ENCODE measurements around the gene MAML1.

Gene MAML1

DNA sequence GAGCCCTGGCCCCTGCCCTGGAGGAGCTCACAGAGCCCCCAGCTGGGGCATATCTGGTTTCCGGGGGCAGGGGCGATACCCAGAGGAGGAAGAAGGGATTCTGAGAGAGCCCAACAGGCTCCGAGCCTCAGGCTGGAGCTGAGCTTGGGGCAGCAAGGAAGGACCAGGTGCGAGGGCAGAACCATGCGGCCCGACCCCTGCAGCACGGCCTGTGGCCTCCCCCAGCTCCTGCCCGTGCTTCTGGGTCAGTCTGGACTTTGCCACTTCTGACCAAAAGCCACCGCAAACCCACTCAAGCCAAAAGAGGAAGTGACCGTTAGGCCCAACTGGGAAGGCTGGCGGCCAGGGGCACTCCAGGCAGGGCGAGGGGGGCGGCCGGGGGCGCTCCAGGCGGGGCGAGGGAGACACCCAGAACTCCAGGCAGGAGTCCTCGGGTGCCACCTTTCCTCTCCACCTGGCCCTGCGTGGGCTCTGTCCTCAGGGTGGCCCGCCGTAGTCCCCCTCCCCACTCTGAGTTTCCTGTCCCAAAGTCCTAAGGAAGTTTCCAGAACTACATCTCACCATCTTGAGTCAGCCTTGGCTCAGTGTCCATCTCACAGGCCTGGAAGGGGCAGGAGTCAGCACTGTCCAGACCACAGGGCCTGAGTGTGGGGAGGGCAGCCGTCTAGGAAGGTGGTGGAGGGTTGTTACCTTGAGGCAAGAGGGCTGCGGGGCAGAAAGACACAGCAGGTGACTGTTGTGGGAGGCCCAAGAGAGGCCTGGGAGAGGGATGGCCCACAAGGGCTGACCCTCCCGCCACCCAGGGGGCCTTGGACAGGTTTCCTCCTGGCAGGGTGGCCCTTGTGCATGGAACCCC, 60.2 kb downstream of the MAML1 start:
- no peak for TF ChIP-seq CTCF (IDR thresholded peaks at IDR 0.05; ENCODE audit: insufficient read depth, low read depth, low read length, missing control alignments)
- no peak for DNase-seq (ENCODE audit: low read depth)
- H3K4me3 ChIP-seq (ENCODE audit: low read depth, low read length) = no peak overlapping the region

GRCh38 chr5:179793468-179794139, 61.0 kb downstream of the MAML1 start, which contains the start of gene LTC4S:
Gene LTC4S (plus strand): TSS chr5:179793986. CDS start chr5:179794081, 95 bp downstream.
- no peak for DNase-seq (ENCODE audit: low read depth)
- H3K4me3 ChIP-seq (ENCODE audit: low read depth, low read length) = no peak within 1 kb of the TSS

DNA sequence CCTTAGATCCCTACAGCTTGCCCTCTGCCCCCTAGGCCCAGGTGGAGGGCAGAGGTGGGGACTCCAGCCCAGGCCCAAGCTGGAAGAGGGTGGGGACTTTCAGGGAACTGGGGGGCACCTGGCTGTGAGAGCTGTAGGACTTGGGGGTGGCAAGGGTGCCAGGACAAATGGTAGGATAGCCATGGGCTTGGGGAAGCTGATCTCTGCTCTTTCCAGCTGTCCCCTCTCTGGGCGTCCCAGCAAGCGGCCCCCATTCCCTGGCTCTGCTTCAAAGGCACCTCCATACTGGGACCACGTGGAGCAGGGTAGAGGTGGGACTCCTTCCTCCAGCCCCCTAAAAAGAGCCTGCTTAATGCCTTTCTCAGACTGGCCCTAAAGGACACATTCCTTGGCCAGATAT, 61.5 kb downstream of the MAML1 start:
- no peak for DNase-seq (ENCODE audit: low read depth)
- TF ChIP-seq CTCF (IDR thresholded peaks at IDR 0.05; ENCODE audit: insufficient read depth, low read depth, low read length, missing control alignments) = no peak
- no peak overlapping the region for H3K4me3 ChIP-seq (ENCODE audit: low read depth, low read length)

More at GRCh38 chr5:179793468-179794139, 61.0 kb downstream of the MAML1 start, which contains the start of gene LTC4S:
- no peak for TF ChIP-seq CTCF (IDR thresholded peaks at IDR 0.05; ENCODE audit: insufficient read depth, low read depth, low read length, missing control alignments)

GRCh38 chr5:179794575-179794974, 62.0 kb downstream of the MAML1 start:
- H3K4me3 ChIP-seq (ENCODE audit: low read depth, low read length) = no peak overlapping the region
- DNase-seq (ENCODE audit: low read depth) = no peak
- no peak for TF ChIP-seq CTCF (IDR thresholded peaks at IDR 0.05; ENCODE audit: insufficient read depth, low read depth, low read length, missing control alignments)

DNA sequence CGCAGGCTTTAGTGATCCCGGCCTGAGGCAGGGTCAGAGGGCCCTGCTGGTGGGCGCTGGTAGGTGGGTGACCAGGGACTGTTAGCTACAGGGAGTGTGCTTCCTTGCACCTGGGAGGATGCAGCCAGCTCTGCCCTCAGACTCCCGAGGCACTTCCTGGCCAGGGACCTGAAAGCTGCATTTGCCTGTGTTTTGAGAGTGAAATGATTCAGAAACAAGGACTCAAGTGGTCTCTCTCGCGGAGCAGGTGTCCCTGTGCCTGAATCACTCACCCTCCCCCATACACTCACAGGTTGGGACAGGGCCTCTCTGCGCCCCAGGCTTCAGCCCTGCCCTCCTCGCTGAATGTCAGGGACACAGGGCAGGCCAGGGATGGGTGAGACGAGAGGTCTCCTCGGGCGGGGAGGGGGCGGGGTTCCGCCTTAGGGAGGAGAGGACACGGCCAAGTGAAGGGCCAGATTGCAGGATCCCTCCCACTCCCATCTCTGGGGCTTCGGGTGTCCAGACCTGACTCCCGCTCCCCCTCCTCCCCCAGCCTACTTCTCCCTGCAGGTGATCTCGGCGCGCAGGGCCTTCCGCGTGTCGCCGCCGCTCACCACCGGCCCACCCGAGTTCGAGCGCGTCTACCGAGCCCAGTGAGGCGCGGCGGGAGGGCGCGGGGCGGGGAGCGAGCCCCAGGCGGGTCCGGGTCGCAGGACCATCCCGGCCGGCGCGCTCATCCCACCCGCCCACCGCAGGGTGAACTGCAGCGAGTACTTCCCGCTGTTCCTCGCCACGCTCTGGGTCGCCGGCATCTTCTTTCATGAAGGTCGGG, 62.6 kb downstream of the MAML1 start:
- TF ChIP-seq CTCF (IDR thresholded peaks at IDR 0.05; ENCODE audit: insufficient read depth, low read depth, low read length, missing control alignments) = no peak
- H3K4me3 ChIP-seq (ENCODE audit: low read depth, low read length) = peak overlapping the region; percentile 68
- DNase-seq (ENCODE audit: low read depth) = no peak

Measured in GM12865 (cell line).